Mucosa of descending colon (tissue), 3 donors: ENCODE data around the gene TMEM164. TPM values are rescaled to one million over a fixed set of nuclear protein-coding genes. Genes with fewer than 3 reads are reported as not detected.

Experiments used
- ATAC-seq: fragments of 200-7000 bp; cut with Tn5 transposase; one replicate; pipeline ENCODE4 v1.9.1; 2020; ENCODE audit warnings: mild to moderate bottlenecking, moderate library complexity
- DNase-seq, 3 donors: peaks; one replicate each; pipeline ENCODE4 v3.0.0-alpha.2; 2020
- H3K36me3 ChIP-seq: fragments of 200-600 bp; one replicate; pipeline ENCODE4 v1.8.0; 2021; ENCODE audit warnings: low read depth, mild to moderate bottlenecking
- H3K4me1 ChIP-seq: fragments of 200-600 bp; one replicate; pipeline ENCODE4 v1.8.0; 2021; ENCODE audit warnings: low read depth, mild to moderate bottlenecking
- H3K4me3 ChIP-seq: fragments of 200-600 bp; one replicate; pipeline ENCODE4 v1.8.0; 2021; ENCODE audit warnings: mild to moderate bottlenecking
- H3K9me3 ChIP-seq: fragments of 200-600 bp; one replicate; pipeline ENCODE4 v1.8.0; 2021; ENCODE audit warnings: mild to moderate bottlenecking
- CTCF ChIP-seq: fragments of 200-600 bp; IDR thresholded peaks from one replicate; pipeline ENCODE4 v1.8.0; 2022; ENCODE audit warnings: antibody characterized with exemption, mild to moderate bottlenecking
- intact Hi-C, 2 donors: fragments of 100-400 bp; cut with DNase I in 1 of 2; cut with micrococcal nuclease in 1 of 2; formaldehyde crosslinking; loops; one replicate each; pipeline versions ENCODE4 v1.11.0 to v1.11.1; 2022; cut with DNase I, micrococcal nuclease
- total RNA-seq, 3 donors: library from RNA; stranded (reverse); fragmentation: NEBNext Ultra II Directional in 2 of 3; extraction: Animal tissue kit (Norgen Biotek cat#: 25700) in 2 of 3; gene quantifications; one replicate each; pipeline versions ENCODE4 v1.2.1 to v1.2.4, GENCODE V29; 2021 to 2023
- donor health status: DM: no; HTN: no; CAD: no; lungs with moderate emphysema.
- donor health status: DM: no; HTN: no; CAD: no.
- donor health status: DM: no; HTN: yes; CAD: no.

TMEM164 gene
- total RNA-seq, 3 donors from 2014 or later = 58.6 to 103 (median 95.4) TPM

DNA sequence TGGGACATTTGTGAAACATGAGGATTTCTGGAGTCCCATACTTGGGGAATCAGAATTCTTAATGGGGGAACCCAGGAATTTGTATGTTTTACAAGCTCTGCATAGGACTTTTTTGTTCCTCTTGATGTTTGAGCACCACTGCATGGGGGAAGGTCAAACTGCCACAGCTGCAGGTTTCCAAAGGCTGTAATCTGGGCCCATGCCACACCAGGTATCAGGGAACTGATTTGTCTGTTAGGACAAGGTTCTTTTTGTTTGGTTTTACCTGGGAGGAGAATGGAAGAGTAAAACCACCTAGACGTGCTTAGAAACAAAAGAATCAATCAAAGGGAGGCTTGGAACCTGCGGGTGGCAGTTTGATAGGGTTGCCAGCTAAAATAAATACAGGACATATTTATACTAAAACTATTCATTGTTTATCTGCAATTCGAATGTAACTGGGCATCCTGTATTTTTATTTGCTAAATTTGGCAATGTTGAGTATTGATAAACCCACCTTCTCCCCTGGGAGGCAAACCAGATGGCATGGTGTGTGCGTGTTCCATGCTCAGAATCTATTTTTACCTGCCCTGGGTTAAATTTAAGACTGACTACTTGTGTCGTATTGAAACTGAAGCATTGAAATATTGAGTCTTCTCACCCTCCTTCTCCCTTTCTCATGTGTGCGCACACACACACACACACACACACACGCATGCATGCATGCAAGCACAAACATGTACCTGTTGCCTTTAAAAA is 63.7 kb downstream of the TMEM164 start:
- no peak for ATAC-seq
- H3K4me3 ChIP-seq = no peak overlapping the region
- no peak for TF ChIP-seq CTCF
- intact Hi-C loops = no loop called here
- H3K9me3 ChIP-seq = no peaks in the 10 kb centered on the region
- H3K4me1 ChIP-seq = no peaks in the 10 kb centered on the region
- no peak for DNase-seq
- H3K36me3 ChIP-seq = no peaks in the 10 kb centered on the region

GRCh38 chrX:110070970-110071369 is 68.1 kb downstream of the TMEM164 start:
- ATAC-seq (no peak), DNase-seq (no peak)
- H3K4me1 ChIP-seq = no peaks in the 10 kb centered on the region
- no peaks in the 10 kb centered on the region for H3K9me3 ChIP-seq
- H3K4me3 ChIP-seq = no peak overlapping the region
- no peak for TF ChIP-seq CTCF
- intact Hi-C loops = no loop called here
- no peaks in the 10 kb centered on the region for H3K36me3 ChIP-seq

DNA sequence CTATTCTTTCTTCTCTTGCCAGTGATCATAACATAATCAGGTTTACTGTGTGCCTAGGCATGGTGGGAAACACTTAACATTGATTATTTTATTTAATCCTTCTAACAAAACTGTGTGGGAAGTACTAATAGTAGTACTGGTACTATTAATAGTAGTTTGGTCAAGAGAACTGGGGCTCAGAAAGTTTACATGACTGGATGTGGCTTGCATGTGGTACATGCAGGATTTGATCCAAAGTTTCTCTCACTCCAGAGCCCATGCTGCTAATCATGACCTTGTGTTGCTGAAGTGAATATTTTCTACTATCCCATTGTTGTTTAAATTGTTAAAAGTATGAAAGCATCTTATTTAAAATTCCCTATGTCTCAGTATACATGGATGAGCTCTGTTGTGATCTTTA is 78.4 kb downstream of the TMEM164 start:
- no peak overlapping the region for H3K4me3 ChIP-seq
- intact Hi-C loops = no loop called here
- TF ChIP-seq CTCF = no peak
- no peaks in the 10 kb centered on the region for H3K36me3 ChIP-seq
- DNase-seq = no peak
- no peak for ATAC-seq
- H3K9me3 ChIP-seq = no peaks in the 10 kb centered on the region
- no peaks in the 10 kb centered on the region for H3K4me1 ChIP-seq

- TF ChIP-seq CTCF = no peak
- Histone ChIP-seq H3K4me3 (no peak overlapping the region), H3K9me3 (no peaks in the 10 kb centered on the region), H3K36me3 (no peaks in the 10 kb centered on the region), H3K4me1 (no peaks in the 10 kb centered on the region)
- intact Hi-C loops = no loop called here
- ATAC-seq (peak; percentile 15), DNase-seq (no peak)
These were observed 78.8 kb downstream of the TMEM164 start for GRCh38 chrX:110081740-110082139.

DNA sequence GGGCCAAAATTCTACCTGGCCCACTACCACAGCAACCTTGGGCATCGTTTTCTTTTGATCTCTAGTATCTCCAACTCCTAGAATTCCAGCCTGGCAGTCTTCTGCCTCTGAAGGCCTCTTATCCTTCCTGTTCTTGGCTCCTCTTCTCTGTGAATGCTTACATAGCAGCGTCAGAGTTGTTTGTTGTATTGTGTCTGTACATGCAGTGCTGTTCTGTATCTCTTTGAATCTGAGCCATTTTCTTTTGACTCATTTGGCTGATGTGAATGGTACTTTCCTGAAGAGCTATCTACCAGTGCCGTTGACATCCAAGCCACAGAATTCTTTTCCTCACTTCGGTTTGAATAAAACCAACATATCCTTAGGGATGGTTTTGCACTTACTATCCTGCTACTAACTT is 79.2 kb downstream of the TMEM164 start:
- TF ChIP-seq CTCF = no peak
- no peak overlapping the region for H3K4me3 ChIP-seq
- intact Hi-C loops = no loop called here
- no peaks in the 10 kb centered on the region for H3K9me3 ChIP-seq
- no peaks in the 10 kb centered on the region for H3K4me1 ChIP-seq
- ATAC-seq (peak; percentile 27), DNase-seq (no peak)
- H3K36me3 ChIP-seq = no peaks in the 10 kb centered on the region
